ENCODE results near the gene MRPL33. TPM values are rescaled to one million over a fixed set of nuclear protein-coding genes. Genes with fewer than 3 reads are reported as not detected.

MRPL33 gene
- total RNA-seq, 2 experiments from 2014 or later = 47.9 to 57.8 TPM

- Mint-ChIP-seq H3K27me3 (ENCODE audit: low read depth) (no peaks in the 10 kb centered on the region), H3K36me3 (ENCODE audit: low read depth) (no peaks in the 10 kb centered on the region), H3K9me3 (ENCODE audit: insufficient read depth) (no peaks in the 10 kb centered on the region), H3K4me3 (no peak overlapping the region), H3K4me1 (ENCODE audit: low read depth) (no peaks in the 10 kb centered on the region), H3K27ac (no peak overlapping the region)
- ATAC-seq (no peak), DNase-seq (no peak)
- ChIA-PET POLR2A (no interaction called here), CTCF (no interaction called here)
Measured at GRCh38 chr2:27790796-27791195, 19.3 kb downstream of the MRPL33 start.

- ChIA-PET CTCF (no interaction called here), POLR2A (no interaction called here)
- Mint-ChIP-seq H3K4me1 (ENCODE audit: low read depth) (no peaks in the 10 kb centered on the region), H3K27me3 (ENCODE audit: low read depth) (no peaks in the 10 kb centered on the region), H3K9me3 (ENCODE audit: insufficient read depth) (no peaks in the 10 kb centered on the region), H3K27ac (no peak overlapping the region), H3K4me3 (no peak overlapping the region), H3K36me3 (ENCODE audit: low read depth) (no peaks in the 10 kb centered on the region)
- ATAC-seq (no peak), DNase-seq (no peak)
Measured at GRCh38 chr2:27792759-27793158, 21.2 kb downstream of the MRPL33 start.

GRCh38 chr2:27795093-27795834, 23.7 kb downstream of the MRPL33 start:
- Mint-ChIP-seq H3K4me1 (ENCODE audit: low read depth) (no peaks in the 10 kb centered on the region), H3K27ac (no peak overlapping the region), H3K27me3 (ENCODE audit: low read depth) (no peaks in the 10 kb centered on the region), H3K36me3 (ENCODE audit: low read depth) (no peaks in the 10 kb centered on the region), H3K4me3 (no peak overlapping the region), H3K9me3 (ENCODE audit: insufficient read depth) (no peaks in the 10 kb centered on the region)
- POLR2A ChIA-PET = no interaction called here
- DNase-seq (no peak), ATAC-seq (no peak)
- CTCF ChIA-PET = interaction anchor here (1.1 kb wide), 1 partner anchor 89 kb away, joined by 4 read pairs; no protein-coding TSS in a partner anchor

GRCh38 chr2:27795868-27796277, 24.4 kb downstream of the MRPL33 start:
- ATAC-seq (no peak), DNase-seq (no peak)
- H3K27ac Mint-ChIP-seq = no peak overlapping the region
- POLR2A ChIA-PET = no interaction called here
- H3K9me3 Mint-ChIP-seq (ENCODE audit: insufficient read depth) = no peaks in the 10 kb centered on the region
- CTCF ChIA-PET = no interaction called here
- H3K4me1 Mint-ChIP-seq (ENCODE audit: low read depth) = no peaks in the 10 kb centered on the region
- no peak overlapping the region for H3K4me3 Mint-ChIP-seq
- H3K36me3 Mint-ChIP-seq (ENCODE audit: low read depth) = no peaks in the 10 kb centered on the region
- H3K27me3 Mint-ChIP-seq (ENCODE audit: low read depth) = no peaks in the 10 kb centered on the region

- Mint-ChIP-seq H3K9me3 (ENCODE audit: insufficient read depth) (no peaks in the 10 kb centered on the region), H3K36me3 (ENCODE audit: low read depth) (no peaks in the 10 kb centered on the region), H3K27ac (no peak overlapping the region), H3K4me3 (no peak overlapping the region), H3K27me3 (ENCODE audit: low read depth) (no peaks in the 10 kb centered on the region), H3K4me1 (ENCODE audit: low read depth) (no peaks in the 10 kb centered on the region)
- no peak for DNase-seq
- ATAC-seq = no peak
- ChIA-PET POLR2A (no interaction called here), CTCF (no interaction called here)
Measured at GRCh38 chr2:27796791-27797765, 25.6 kb downstream of the MRPL33 start.

DNA sequence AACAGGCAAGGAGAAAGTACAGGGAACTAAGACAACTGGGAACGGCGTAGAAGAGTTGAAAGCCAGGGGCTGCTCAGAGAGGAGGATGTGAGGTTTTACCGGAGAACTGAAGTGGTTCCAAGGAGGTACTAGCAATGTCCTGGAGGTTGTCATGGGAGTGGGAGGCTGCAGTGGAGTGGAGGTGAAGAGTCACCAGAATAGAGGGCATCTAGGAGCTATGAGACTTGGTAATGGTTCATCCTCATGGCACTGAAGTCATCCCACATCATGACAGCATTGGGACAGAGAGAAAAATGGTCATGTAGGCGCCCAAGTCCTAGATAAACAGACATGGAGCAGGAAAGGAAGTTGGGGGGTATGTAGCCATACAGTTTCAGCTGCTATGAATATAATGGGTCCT, 26.3 kb downstream of the MRPL33 start:
- no peaks in the 10 kb centered on the region for H3K4me1 Mint-ChIP-seq (ENCODE audit: low read depth)
- DNase-seq (no peak), ATAC-seq (no peak)
- no peaks in the 10 kb centered on the region for H3K36me3 Mint-ChIP-seq (ENCODE audit: low read depth)
- H3K9me3 Mint-ChIP-seq (ENCODE audit: insufficient read depth) = no peaks in the 10 kb centered on the region
- no peak overlapping the region for H3K27ac Mint-ChIP-seq
- H3K27me3 Mint-ChIP-seq (ENCODE audit: low read depth) = no peaks in the 10 kb centered on the region
- H3K4me3 Mint-ChIP-seq = no peak overlapping the region
- POLR2A ChIA-PET = no interaction called here
- CTCF ChIA-PET = no interaction called here

DNA sequence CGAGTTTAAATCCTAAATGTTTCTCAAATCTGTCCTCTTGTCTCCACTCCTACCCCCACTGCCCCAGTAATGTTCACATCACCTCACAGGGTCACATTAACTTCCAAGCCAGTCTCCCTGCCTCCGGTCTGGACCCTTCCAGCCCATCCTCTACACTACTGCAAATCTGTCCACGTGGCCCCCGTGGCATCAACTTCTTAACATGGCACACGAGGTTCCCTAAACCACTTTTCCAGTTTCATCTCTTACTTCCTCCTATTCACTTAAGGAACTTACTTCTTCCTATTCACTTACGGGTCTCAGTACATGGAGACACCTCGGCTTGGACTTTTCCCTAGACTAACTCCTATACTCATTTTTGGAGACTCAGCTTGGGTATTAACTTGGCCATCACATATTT, 27.0 kb downstream of the MRPL33 start:
- no peaks in the 10 kb centered on the region for H3K4me1 Mint-ChIP-seq (ENCODE audit: low read depth)
- no peaks in the 10 kb centered on the region for H3K9me3 Mint-ChIP-seq (ENCODE audit: insufficient read depth)
- no peak for DNase-seq
- no peak overlapping the region for H3K4me3 Mint-ChIP-seq
- H3K27ac Mint-ChIP-seq = no peak overlapping the region
- POLR2A ChIA-PET = no interaction called here
- H3K27me3 Mint-ChIP-seq (ENCODE audit: low read depth) = no peaks in the 10 kb centered on the region
- no peak for ATAC-seq
- no peaks in the 10 kb centered on the region for H3K36me3 Mint-ChIP-seq (ENCODE audit: low read depth)
- CTCF ChIA-PET = no interaction called here

- DNase-seq = no peak
- ATAC-seq = no peak
- no peak overlapping the region for H3K27ac Mint-ChIP-seq
- ChIA-PET POLR2A (no interaction called here), CTCF (no interaction called here)
- H3K9me3 Mint-ChIP-seq (ENCODE audit: insufficient read depth) = no peaks in the 10 kb centered on the region
- no peaks in the 10 kb centered on the region for H3K27me3 Mint-ChIP-seq (ENCODE audit: low read depth)
- H3K36me3 Mint-ChIP-seq (ENCODE audit: low read depth) = no peaks in the 10 kb centered on the region
- H3K4me1 Mint-ChIP-seq (ENCODE audit: low read depth) = no peaks in the 10 kb centered on the region
- no peak overlapping the region for H3K4me3 Mint-ChIP-seq
Measured at GRCh38 chr2:27798948-27799645, 27.6 kb downstream of the MRPL33 start.

GRCh38 chr2:27799646-27800010, 28.1 kb downstream of the MRPL33 start:
- no peaks in the 10 kb centered on the region for H3K27me3 Mint-ChIP-seq (ENCODE audit: low read depth)
- H3K4me3 Mint-ChIP-seq = no peak overlapping the region
- DNase-seq = no peak
- no peaks in the 10 kb centered on the region for H3K4me1 Mint-ChIP-seq (ENCODE audit: low read depth)
- H3K9me3 Mint-ChIP-seq (ENCODE audit: insufficient read depth) = no peaks in the 10 kb centered on the region
- H3K27ac Mint-ChIP-seq = no peak overlapping the region
- no peaks in the 10 kb centered on the region for H3K36me3 Mint-ChIP-seq (ENCODE audit: low read depth)
- CTCF ChIA-PET = no interaction called here
- ATAC-seq = no peak
- POLR2A ChIA-PET = no interaction called here

DNA sequence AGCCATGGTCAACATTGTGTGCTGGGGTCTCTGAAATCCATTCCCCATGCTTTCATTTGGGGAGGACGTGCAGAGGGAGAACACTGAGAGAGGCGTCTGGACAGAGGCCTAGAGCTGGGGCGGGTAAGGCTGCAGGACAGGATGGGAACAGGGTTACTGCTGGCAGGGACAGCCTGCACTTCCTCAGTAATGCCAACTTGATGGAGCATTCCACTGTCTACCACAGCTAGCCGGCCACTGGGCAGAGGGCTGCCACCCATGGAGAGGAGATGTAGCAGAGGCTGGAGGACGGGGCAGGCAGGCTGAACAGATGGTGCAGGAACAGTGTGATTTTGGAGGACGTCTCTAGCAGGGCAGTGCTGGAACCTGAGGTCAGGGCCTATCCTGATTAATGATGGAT, 29.3 kb downstream of the MRPL33 start:
- Mint-ChIP-seq H3K27ac (no peak overlapping the region), H3K4me3 (no peak overlapping the region), H3K9me3 (ENCODE audit: insufficient read depth) (no peaks in the 10 kb centered on the region), H3K27me3 (ENCODE audit: low read depth) (no peaks in the 10 kb centered on the region), H3K36me3 (ENCODE audit: low read depth) (no peaks in the 10 kb centered on the region), H3K4me1 (ENCODE audit: low read depth) (no peaks in the 10 kb centered on the region)
- POLR2A ChIA-PET = no interaction called here
- no peak for ATAC-seq
- DNase-seq = no peak
- CTCF ChIA-PET = no interaction called here

DNA sequence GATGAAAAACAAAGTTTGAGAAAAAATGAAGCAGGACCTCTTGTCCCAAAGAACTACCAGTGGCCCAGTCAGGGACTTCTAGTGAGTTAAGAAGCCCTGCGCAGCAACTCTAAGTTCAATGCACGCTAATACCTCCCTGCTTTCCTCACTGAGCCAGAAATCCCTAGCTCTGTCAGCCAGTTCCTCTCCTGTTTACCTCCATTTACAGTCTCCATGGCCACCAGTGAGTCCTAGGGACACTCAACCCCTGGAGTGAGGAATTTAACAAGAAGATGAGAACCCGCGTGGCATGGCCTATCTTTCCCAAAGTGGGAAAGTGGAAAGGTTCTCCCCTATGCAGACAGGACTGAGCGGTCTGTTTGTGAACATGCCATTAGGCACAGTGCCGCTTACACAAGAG, 31.0 kb downstream of the MRPL33 start:
- H3K9me3 Mint-ChIP-seq (ENCODE audit: insufficient read depth) = no peaks in the 10 kb centered on the region
- ATAC-seq (no peak), DNase-seq (no peak)
- H3K27ac Mint-ChIP-seq = no peak overlapping the region
- no peak overlapping the region for H3K4me3 Mint-ChIP-seq
- ChIA-PET POLR2A (no interaction called here), CTCF (no interaction called here)
- no peaks in the 10 kb centered on the region for H3K4me1 Mint-ChIP-seq (ENCODE audit: low read depth)
- no peaks in the 10 kb centered on the region for H3K36me3 Mint-ChIP-seq (ENCODE audit: low read depth)
- H3K27me3 Mint-ChIP-seq (ENCODE audit: low read depth) = no peaks in the 10 kb centered on the region

DNA sequence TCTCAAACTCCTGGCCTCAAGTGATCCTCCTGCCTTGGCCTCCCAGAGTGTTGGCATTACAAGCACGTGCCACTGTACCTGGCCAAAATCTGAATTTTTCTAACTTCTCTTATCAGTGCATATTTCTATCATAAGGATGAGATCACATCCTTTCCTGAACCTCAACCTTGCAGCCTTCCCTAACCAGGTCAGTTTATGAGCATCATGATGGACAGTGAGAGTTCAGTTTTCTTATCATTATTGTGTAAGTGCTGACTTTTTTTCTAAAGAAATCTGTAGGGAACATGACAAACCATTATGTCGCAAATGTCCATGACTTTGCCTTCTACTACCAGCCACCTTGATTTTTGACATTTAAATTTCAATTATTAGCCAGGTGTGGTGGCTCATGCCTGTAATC, 31.5 kb downstream of the MRPL33 start:
- Mint-ChIP-seq H3K9me3 (ENCODE audit: insufficient read depth) (no peaks in the 10 kb centered on the region), H3K27me3 (ENCODE audit: low read depth) (no peaks in the 10 kb centered on the region), H3K4me1 (ENCODE audit: low read depth) (no peaks in the 10 kb centered on the region), H3K27ac (no peak overlapping the region), H3K36me3 (ENCODE audit: low read depth) (no peaks in the 10 kb centered on the region), H3K4me3 (no peak overlapping the region)
- POLR2A ChIA-PET = no interaction called here
- CTCF ChIA-PET = no interaction called here
- DNase-seq (no peak), ATAC-seq (no peak)

Data from activated CD8-positive, alpha-beta T cell treated with anti-CD3 and anti-CD28 coated beads, Interleukin-2, amount 10 ng/mL, durations not matched to agents 7 days and 5 days (primary cell).